ENCODE results near the gene KNDC1.

KNDC1 gene

GRCh38 chr10:133204226-133205015 lies 44.4 kb downstream of the KNDC1 start:
- no peak for DNase-seq (ENCODE audit: low spot score)
- no peak for TF ChIP-seq CTCF (IDR thresholded peaks at IDR 0.05; ENCODE audit: extremely low read depth, missing control alignments)

- no peak for TF ChIP-seq CTCF (IDR thresholded peaks at IDR 0.05; ENCODE audit: extremely low read depth, missing control alignments)
- no peak for DNase-seq (ENCODE audit: low spot score)
These were observed 45.1 kb downstream of the KNDC1 start for GRCh38 chr10:133205146-133205545.

GRCh38 chr10:133206356-133207040 lies 46.5 kb downstream of the KNDC1 start:
- TF ChIP-seq CTCF (IDR thresholded peaks at IDR 0.05; ENCODE audit: extremely low read depth, missing control alignments), result no peak
- no peak for DNase-seq (ENCODE audit: low spot score)

- DNase-seq (ENCODE audit: low spot score), result no peak
- no peak for TF ChIP-seq CTCF (IDR thresholded peaks at IDR 0.05; ENCODE audit: extremely low read depth, missing control alignments)
These were observed 47.1 kb downstream of the KNDC1 start for GRCh38 chr10:133207041-133207600.

- no peak for TF ChIP-seq CTCF (IDR thresholded peaks at IDR 0.05; ENCODE audit: extremely low read depth, missing control alignments)
- DNase-seq (ENCODE audit: low spot score), result no peak
These were observed 47.6 kb downstream of the KNDC1 start for GRCh38 chr10:133207627-133208026.

- no peak for TF ChIP-seq CTCF (IDR thresholded peaks at IDR 0.05; ENCODE audit: extremely low read depth, missing control alignments)
- DNase-seq (ENCODE audit: low spot score), result no peak
These were observed 48.4 kb downstream of the KNDC1 start for GRCh38 chr10:133208466-133208865.

GRCh38 chr10:133209117-133209516 lies 49.1 kb downstream of the KNDC1 start:
- DNase-seq (ENCODE audit: low spot score), result no peak
- TF ChIP-seq CTCF (IDR thresholded peaks at IDR 0.05; ENCODE audit: extremely low read depth, missing control alignments), result no peak
